Uterus (tissue), 2 donors: Measurements from ENCODE around the gene TMC2.

Experiments
- CTCF ChIP-seq, 4 experiments: fragments of 200-600 bp in 2 of 4; fragments of 450-650 bp in 2 of 4; sonication (generic) in 2 of 4; IDR thresholded peaks; one replicate each; pipeline ENCODE4 v1.5.1; 2016 to 2019; ENCODE audit warnings: antibody characterized with exemption in 4 of 4, mild to moderate bottlenecking in 2 of 4, moderate library complexity in 1 of 4
- POLR2A ChIP-seq, 2 donors: fragments of 450-650 bp; IDR thresholded peaks; one replicate each; pipeline ENCODE4 v1.6.1; 2016; ENCODE audit warnings: antibody characterized with exemption in 2 of 2, mild to moderate bottlenecking in 1 of 2, moderate library complexity in 1 of 2

- no peak for TF ChIP-seq CTCF (IDR thresholded peaks at IDR 0.05)
- TF ChIP-seq POLR2A (IDR thresholded peaks at IDR 0.05): no peak
Observed at GRCh38 chr20:2545594-2545993, 9.2 kb downstream of the TMC2 start.
